H1 (cell line): ENCODE measurements around the gene EWSR1. TPM values are rescaled to one million over a fixed set of nuclear protein-coding genes. Genes with fewer than 3 reads are reported as not detected.

Experiments
- ATF3 ChIP-seq: IDR thresholded peaks from 2 replicates; pipeline ENCODE4 v1.6.1; 2011; ENCODE audit warnings: low read depth, mild to moderate bottlenecking, low read length; ENCODE audit not compliant: insufficient read depth
- BCL11A ChIP-seq, 2 experiments: IDR thresholded peaks; one replicate each; pipeline ENCODE4 v1.6.1; 2011; ENCODE audit warnings: low read depth in 2 of 2, low read length in 2 of 2, mild to moderate bottlenecking in 2 of 2
- CBX5 ChIP-seq: fragments of 300-800, 300-1000 bp; sonication (generic); IDR thresholded peaks from 2 replicates; pipeline ENCODE4 v1.7.1; 2016; ENCODE audit warnings: antibody characterized with exemption, low read length, low read depth
- CEBPB ChIP-seq: IDR thresholded peaks from 2 replicates; pipeline ENCODE4 v1.6.1; 2012; ENCODE audit warnings: low read depth, low read length
- CTCF ChIP-seq, 3 experiments: IDR thresholded peaks; 1 replicate in 2 of 3; 2 replicates in 1 of 3; pipeline versions ENCODE4 v1.5.1 to v1.6.1; 2011; ENCODE audit warnings: low read length in 3 of 3, mild to moderate bottlenecking in 3 of 3, inconsistent platforms in 2 of 3, low read depth in 1 of 3, moderate library complexity in 1 of 3; ENCODE audit not compliant: insufficient read depth in 1 of 3; ENCODE audit errors: control extremely low read depth in 1 of 3
- E2F6 ChIP-seq: IDR thresholded peaks from 2 replicates; pipeline ENCODE4 v1.6.1; 2012; ENCODE audit warnings: inconsistent platforms
- RAD21 ChIP-seq, 2 experiments: IDR thresholded peaks in 1 of 2; conservative IDR thresholded peaks in 1 of 2; 2 replicates each; pipeline ENCODE4 v1.6.1; 2011; ENCODE audit warnings: low read depth in 2 of 2, low read length in 2 of 2, improper control_type of control experiment in 1 of 2, inconsistent platforms in 1 of 2, mild to moderate bottlenecking in 1 of 2, moderate library complexity in 1 of 2
- TAF1 ChIP-seq: IDR thresholded peaks from 2 replicates; pipeline ENCODE4 v1.6.1; 2011; ENCODE audit warnings: mild to moderate bottlenecking, low read depth, low read length
- polyA plus RNA-seq, 7 experiments: library from polyadenylated mRNA; depleted of rRNA in 3 of 7; stranded (reverse) in 5 of 7; unstranded in 2 of 7; fragments of >200 nt in 5 of 7; fragments of 200-250 nt in 2 of 7; gene quantifications; 1 replicate in 5 of 7; 2 replicates in 1 of 7; 4 replicates in 1 of 7; pipeline versions ENCODE4 v1.2.1 to v1.2.3, GENCODE V29; 2011 to 2013; ENCODE audit warnings: missing spikeins in 2 of 7, mixed read lengths in 2 of 7
- total RNA-seq: library from RNA; stranded (reverse); fragmentation: NEBNext Ultra II Directional; extraction: Animal tissue kit (Norgen Biotek cat#: 25700); gene quantifications from 2 replicates; pipeline ENCODE4 v1.2.1, GENCODE V29; 2021

EWSR1 gene
- total and polyA plus RNA-seq, 2 of the 8 experiments (the other 6 are each of a cell fraction or from before 2014, with no cell fraction given), result 387 to 930 TPM

- TF ChIP-seq CTCF (IDR thresholded peaks at IDR 0.05; ENCODE audit: control extremely low read depth in 1 of 3, insufficient read depth in 1 of 3, low read depth in 1 of 3, low read length in 3 of 3) (no peak), CEBPB (no peak), RAD21 (IDR thresholded peaks at IDR 0.05 in 1 of 2, conservative IDR thresholded peaks at IDR 0.05 in 1 of 2; ENCODE audit: low read depth in 2 of 2, low read length in 2 of 2) (no peak), ATF3 (no peak), TAF1 (no peak), CBX5 (no peak), BCL11A (IDR thresholded peaks at IDR 0.05; ENCODE audit: low read depth in 2 of 2, low read length in 2 of 2) (no peak), E2F6 (no peak)
Observed at GRCh38 chr22:29225422-29226090, 42.5 kb upstream of the EWSR1 start (continued).
